GM03348 (cell line): ENCODE results near the gene PDE5A.
"Not testable (repeated sequence)": the region's sequence is repeated elsewhere in the genome, so short reads cannot be mapped to it uniquely, and the experiment has no call there.

ENCODE experiments used
- DNase-seq: peaks from one replicate; pipeline ENCODE4 v3.0.0; 2012; ENCODE audit warnings: low spot score

Gene PDE5A

DNA sequence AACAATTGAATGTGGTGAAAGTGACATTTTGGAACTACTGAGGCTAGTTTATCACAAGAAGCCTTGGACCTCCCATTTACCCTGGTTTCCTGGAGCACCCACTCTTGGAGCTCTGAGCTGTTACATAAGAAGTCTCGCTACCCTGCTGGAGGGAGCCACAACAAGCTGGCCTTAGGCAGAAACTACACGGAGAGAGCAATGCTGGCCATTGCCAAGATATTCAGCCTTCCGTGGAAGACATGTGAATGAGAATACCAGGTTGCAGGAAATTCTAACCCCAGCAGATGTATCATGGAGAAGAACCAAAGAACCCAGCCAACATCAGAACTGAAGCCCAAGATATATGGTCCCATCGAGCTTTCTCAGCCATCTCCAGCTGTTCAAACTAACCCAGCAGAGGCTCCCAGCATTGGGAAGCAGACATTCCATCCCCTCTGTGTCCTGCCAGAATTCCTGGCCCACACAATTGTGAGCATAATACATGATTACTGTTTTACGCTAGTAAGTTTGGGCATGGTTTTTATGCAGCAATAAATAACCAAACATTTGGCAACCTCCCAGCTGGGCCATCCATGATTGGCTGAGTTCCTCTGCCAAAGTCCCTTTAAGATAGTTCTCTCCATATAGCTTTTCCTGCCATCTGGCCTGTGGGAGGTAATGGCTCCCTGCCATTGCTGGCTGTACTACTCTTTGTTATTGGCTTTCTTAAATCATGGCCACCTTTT lies 17.9 kb upstream of the PDE5A start:
- DNase-seq: peak; percentile 56

DNA sequence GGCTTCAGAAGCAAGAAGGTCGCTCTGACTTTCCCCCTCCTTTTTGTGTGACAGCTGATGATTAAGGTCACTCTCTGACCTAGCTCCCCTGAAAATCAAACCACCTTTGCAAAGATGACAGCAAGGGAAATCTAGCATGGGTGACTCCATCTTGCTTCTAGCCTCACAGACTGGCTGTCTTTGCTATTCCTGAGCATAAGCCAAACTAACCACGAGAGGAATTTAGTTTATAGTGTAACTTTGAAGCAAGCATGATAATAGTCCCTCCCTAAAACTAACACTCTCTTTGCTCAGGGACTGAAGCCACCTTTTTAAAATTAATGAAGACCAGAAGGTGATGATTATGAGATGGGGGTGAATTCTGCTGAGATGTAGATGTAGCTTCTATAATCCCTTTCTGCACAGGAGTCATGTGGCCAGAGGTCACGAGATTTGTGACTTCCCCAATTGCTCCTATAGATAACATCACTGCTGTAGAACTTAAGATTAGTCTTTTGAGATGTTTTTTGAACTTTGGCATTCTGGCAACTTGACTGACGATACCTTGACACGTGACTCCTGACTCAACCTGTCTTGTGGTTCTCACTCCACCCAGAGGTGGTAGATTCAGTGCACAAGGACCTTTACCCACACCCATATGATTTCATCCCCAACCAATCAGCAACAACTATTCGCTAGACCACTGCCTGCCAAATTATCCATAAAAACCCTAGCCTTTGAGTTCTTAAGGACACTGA lies 14.9 kb upstream of the PDE5A start:
- no peak for DNase-seq

DNA sequence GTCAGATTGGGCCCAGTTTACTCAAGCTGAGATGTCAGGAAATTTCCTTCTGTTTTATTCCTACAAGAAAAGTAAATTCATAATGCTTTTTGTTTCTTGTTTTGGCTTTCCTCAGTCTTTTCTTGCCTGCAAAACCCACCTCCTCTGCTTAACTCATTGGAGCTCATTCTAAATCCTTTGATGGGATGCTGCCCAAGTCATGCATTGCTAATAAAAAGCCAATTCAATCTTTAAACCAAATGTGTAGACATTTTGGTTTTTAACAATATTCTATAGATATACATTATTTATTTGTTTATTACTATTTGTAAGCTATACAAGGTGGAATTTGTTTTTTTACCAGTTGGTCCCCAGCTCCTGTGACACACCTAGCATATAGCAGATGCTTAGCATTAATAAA lies 13.2 kb upstream of the PDE5A start:
- DNase-seq: no peak

DNA sequence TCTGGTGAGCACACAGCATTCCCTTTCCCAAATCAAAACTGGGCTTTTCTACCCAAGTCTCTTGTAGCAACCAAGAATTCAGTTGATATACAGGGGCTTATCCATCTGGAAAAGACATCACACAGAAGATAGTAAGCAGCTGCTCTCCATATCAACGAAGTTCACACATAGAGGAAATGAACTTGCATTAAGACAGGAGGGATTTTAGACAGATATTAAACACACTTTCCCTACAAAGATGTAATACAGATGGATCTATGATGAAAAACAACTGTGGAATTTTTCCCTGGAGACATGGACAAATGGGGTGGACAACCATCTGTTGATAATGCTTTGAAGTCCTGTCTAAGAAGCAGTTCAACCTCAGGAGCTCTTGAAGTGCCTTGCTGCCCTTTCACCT lies 9.8 kb upstream of the PDE5A start:
- DNase-seq: no peak

DNA sequence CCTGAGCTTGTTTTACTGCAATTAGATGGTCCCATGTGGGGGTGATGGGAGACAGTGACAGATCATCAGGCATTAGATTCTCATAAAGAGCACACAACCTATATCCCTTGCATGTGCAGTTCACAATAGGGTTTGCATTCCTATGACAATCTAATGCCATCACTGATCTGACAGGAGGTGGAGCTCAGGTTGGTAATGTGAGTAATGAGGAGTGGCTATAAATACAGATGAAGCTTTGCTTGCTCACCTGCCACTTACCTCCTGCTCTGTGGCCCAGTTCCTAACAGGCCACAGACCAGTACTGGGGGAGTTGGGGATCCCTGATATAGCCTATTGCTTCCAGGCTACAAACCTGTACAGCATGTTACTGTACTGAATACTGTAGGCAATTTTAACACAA lies 8.2 kb upstream of the PDE5A start:
- not testable (repeated sequence) for DNase-seq

DNA sequence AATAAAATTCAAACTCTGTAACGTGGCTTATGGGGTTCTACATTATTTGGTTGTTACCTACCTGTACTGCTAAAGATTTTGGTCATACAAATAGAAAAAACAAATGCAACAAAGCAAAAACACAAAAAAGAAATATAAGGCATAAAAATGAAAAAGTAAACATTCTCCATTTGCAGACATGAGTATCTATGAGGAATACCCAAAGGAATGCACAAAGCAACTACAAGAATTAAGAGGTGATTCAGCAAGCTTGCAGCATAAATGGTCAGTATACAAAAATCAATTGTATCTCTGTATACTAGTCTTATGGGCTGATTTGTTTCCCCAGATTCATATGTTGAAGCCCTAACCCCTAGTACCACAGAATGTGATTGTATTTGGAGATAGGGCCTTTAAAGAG lies 3.6 kb upstream of the PDE5A start:
- peak; percentile 69 for DNase-seq

DNA sequence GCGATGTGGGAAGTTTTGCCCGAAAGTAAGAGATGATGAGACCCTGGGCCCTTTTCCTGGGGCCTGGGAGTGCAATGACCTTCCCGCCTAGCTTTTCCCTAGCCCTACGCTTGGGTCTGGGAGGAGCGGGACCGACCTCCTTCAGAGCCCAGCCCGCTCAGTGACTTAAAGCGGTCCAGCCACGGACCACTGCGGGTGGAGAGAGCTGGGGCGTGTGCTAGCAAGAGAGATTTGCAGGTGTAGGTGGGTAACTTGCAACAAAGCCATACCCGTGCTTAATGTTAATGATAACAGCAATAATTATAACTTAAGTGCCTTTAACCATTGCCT lies 503 bp upstream of the PDE5A start:
- no peak for DNase-seq

DNA sequence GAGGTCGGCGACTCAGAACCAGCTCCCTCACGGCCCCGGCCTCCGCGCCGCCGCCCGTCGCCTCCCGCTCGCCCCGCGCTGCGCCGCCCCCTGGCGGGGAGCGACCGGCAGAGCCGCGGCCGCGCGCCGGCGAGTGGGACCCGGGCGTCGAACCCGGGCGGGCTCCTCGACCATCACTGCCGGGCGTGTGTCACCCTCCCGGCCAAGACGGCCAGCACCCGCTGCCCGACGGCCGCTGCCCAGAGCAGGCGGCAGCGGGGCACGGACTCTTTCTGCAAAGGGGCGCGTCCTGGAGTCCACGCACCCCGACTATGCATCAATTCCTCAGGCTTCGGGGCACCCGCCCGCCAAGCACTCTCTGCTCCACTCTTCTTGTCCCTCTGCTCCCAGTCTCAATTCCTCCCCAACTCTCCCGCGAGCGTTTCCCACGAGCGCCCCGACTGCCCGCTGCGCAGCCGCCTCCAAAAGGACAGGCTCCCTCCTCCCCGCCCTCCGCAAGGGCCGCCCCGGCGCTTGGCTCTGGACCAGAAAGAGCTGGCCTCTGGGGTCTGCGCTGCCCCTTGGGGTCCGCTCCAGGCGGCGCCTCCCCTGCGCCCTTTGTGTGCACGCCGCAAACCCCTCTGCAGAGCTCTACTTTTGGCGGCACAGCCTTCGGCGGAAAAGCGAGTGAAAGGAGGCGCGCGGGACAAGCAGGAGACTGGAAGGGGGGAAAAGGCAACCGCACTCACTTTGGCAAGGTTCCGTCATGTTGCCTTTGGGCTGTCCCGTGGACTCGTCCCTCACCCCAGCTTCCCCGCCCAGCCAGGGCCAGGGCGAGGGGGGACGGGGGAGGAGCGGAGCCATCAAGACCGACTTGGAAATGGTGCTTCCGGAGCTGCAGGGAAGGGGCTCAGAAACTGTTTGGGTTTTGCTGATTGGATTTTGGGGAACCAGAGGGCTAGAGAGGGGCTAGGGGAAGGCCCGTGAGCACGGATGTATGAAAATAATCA lies 1.0 kb downstream of the PDE5A start:
- peak; percentile 92 for DNase-seq

DNA sequence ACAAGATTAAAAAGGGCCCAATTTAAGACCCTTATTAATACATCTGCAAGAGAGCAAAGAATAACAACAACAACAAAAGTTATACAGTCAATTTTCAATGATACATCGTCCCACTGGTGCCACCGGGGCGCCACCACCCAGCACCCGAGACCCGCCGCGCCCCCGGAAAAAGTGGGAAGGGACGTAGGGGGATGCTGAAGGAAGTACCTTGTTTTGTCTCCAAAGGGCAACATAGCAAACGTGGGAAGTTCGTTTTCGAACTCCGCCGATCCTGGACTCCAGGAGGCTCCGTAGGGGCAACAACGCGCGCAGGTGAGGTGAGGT lies 1.7 kb downstream of the PDE5A start:
- DNase-seq: no peak

DNA sequence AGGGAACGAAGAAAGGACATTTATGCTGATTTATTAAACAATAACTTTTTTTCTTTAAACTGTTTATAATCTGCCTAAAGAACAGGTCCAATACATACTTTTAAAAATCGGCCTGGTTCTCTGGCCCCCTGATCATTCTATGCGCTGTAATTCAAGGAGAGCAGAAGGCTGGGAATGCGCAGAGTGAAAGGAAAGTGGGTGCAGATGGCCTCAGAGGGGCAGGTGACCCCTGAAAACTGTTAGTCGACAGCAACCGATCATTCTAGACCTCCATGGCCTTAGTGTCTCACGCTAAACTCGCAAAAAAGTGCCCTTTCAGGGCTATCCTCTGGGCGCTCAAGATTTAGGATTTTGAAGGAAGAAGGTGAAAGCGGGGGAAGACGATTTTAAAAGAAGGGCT lies 2.2 kb downstream of the PDE5A start:
- no peak for DNase-seq

DNA sequence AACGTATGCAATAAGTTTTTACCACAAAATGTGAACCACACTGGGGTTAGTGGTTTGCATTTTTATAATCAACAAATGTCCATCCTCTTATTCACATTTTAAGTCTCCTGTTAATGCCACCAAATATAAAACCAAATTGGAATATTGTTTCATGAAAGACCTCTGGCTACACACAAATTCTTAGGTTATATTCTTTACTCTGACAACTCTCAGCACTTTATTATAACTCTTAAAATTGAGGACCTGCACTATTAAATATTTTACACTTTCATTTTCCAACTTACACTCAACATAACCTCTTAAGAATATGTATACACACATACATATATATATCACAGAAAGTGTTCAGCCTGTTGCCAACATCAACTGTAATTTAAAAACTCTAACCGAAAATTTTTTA lies 2.8 kb downstream of the PDE5A start:
- DNase-seq: no peak

DNA sequence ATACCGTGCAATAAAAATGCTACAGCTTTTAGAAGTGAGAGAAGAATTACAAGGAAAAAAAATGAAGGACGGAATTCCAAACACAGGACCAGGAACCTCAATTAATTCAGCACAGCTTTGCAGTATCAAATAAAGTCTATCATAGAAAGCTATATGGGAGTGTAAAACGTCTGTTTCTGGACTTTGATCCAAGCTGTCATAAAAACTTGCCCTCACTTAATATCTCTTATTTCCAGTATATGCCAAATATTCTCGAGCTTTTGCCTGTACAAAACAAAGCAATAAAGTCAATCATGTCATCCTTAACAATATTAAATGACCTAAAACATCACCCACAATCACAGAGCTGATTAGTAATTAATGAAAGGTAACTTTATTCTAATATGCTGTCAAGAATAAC lies 4.2 kb downstream of the PDE5A start:
- no peak for DNase-seq

DNA sequence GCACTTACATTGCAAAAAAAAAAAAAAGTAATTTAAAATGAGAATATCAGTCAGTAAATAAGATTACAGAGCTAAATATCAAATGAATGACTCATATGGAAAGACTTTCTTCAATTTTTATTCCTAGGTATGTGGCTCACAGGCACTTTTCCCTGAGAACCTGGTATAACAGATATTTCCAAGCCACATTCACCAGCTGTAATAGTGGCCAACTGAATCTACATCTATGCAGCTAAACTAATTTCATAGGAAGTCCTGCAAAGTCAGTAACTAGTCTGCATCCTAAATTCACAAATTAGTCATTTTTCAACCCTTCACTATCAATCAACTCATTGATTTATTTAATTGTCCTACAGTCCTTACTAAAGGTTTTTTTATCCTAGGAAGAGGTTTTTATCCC lies 5.6 kb downstream of the PDE5A start:
- peak; percentile 9 for DNase-seq

DNA sequence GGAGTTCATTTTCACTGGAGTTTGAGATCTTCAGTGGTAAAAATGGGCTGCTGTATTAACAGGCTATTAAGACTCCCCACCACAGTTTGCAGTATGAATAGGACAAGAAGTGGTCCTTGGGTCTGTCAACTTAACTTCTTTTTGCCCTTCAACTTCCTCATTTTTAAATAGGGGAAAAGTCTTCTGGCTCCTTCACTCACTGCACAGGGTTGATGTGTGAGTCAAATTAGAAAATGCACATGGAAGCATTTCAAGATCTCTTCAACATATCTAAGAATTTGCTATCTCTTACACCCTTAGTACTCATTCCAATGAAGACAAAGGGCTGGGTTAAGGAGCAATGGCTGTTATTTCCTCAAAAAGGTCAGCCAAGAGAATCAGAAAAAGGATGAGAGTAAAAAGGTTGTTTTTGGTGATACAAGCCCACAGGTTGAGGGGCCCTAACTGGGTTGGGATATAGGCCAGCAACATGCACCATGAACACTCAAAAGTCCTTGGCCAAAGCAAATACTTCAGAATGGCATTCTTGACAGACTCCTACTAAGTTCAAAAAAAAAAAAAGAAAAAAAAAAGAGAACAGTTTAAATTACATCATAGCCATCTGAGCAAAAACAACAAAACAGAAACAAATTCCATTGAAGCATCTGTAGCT lies 13.4 kb downstream of the PDE5A start:
- DNase-seq: no peak

DNA sequence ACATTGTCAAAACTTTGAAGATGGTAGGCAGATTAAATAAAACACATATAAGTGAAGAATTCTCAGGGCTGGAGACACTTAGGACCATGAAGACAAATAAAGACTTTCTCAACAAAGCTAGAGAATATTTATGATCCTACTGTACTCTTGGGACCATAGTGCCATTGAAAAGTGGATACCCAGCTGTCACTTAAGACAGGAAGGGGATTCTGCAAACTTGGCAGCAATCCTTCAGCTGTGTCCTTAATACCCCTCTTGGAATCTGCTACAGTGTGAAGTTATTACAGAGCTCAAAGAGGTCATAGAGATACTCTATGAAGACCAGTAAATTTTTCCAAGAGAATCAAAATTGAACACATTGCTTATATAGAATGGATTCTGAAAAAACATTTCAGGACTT lies 24.3 kb downstream of the PDE5A start:
- DNase-seq: no peak

DNA sequence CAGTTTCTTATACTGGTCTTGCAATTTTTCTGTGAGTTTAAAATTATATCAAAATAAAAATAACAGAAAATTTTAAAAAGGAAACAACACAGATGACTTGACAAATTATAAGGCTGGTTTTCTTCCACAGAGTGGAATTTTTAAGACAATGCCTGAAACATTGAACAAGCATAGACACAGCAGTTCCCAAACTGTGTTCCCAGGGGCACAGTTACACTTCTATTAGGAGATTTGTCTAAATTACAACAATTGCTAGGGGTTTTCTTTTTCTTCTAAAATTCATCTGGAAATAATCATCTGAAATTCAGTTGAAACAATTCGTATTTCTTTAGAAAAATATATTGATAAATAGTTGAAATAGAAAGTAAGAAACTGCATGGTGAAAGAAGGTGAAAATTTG lies 26.2 kb downstream of the PDE5A start:
- DNase-seq: no peak

DNA sequence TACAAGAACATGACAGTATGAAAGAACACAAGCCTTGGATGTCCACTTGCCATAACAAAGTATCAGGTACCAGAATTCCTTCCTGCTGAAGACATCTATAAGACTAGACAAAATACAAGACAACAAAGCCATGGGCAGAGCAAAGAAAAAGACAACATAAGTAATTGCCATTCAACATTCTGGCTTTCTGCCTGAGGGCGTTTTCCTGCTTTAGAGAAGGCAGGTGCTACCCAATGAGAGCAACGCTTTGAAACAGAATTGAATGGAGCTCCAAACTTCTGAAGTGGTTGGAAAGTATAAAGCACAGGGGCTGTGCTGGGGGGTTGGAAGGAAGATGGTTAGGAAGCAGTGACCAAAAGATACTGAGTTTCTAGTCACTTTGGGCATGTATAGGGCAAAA lies 30.1 kb downstream of the PDE5A start:
- no peak for DNase-seq

DNA sequence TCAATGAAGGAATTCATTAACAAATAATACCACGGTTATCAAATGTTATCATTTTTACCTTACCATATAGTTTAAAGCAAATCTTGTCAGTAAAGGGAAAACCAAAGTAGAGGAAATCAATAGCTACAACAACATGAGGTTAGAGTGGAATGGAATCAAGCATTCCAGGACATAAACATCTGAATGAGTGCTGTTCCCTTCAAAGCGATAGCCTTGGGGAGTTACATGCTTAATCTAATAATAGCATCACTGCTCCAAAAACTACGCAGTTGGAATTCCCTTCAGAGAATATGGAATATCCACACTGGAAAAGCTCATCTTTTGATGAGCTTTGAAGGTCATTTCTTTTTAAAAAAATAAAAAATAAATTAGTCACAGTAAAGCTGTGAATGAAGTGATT lies 31.2 kb downstream of the PDE5A start:
- no peak for DNase-seq

DNA sequence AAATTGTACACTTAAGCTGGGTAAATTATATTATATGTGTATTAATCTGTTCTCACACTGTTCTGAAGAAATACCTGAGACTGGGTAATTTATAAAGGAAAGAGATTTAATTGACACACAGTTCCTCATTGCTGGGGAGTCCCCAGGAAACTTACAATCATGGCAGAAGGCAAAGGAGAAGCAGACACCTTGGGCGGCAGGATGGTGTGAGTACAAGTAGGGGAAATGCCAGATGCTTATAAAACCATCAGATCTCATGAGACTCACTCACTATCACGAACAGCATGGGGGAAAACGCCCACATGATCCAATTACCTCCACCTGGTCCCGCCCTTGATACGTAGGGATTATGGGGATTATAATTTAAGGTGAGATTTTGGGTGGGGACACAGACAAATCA lies 34.9 kb downstream of the PDE5A start:
- no peak for DNase-seq

DNA sequence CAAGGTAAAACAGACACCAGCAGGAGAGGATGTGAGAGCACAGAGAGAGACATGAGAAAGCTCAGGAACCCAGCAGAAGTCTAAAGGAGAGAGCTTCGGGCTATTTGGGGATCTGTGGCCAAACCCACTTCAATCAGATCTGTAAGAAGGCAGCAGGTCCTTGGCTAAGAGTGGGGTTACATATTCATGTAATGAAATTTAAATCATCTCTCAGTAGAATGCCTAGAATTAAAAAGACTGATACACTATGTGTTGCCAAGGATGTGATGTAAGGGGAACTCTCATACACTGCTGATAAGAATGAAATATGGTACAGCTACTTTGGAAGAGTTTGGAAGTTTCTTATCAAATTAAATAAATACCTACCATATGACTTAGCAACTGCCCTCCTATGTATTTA lies 35.8 kb downstream of the PDE5A start:
- DNase-seq: no peak

DNA sequence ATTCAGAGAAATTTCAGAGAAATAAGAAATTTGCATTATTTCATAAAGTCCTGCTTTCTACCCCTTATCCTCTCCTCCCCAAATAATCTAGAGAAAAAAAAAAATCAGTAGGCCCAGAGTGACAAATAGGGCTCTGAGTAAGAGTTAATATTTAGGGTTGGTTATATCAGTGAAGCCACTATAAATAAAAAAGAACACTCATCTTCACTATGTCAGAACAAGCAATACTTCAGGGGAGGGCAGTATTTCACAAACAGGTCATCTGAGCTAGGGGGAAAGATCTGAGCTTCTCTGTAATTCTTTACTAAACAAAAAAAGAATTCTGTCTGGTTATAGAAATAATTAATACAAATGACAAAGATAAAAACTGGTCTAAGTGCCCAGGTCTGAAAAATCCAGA lies 39.4 kb downstream of the PDE5A start:
- peak; percentile 13 for DNase-seq

DNA sequence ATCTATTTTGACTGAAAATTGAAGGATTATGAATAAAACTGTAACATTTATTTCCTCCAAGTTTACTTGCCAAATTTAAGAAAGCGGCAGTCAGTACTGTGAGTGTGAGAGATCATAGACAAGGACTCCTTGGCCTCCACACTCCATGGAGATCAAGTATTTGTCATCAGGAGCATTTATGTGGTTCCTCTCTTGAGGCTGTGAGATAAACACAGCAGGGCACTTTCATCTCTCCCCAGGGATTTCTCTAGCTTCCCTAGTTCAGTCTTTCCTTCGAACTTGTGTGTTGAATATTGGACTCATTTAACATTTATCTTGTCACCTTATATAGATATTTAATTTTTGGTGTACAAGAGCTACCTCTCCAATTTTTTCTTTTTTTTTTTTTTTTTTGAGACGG lies 40.8 kb downstream of the PDE5A start:
- DNase-seq: no peak

DNA sequence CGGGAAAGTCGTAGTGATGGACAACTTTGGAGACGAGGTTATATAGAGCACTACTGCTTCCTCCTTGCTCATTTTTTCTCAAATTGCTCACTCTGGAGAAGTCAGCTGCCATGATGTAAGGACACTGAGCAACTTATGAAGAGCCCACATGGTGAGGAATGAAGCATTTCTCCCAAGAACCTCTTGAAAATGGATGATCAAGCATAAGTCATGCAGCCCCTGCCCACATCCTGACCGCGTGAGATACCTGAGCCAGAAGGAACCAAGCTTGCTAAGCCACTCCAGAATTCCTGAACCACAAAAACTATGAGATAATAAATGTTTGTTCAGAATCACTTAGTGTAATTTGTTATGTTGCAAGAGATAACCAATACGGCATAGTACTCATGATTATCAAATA lies 42.8 kb downstream of the PDE5A start:
- no peak for DNase-seq
